ENCODE data around the gene SSC5D. TPM values are rescaled to one million over a fixed set of nuclear protein-coding genes. Genes with fewer than 3 reads are reported as not detected.
A peak's percentile ranks its signal among the peaks of the same experiment; 100 is the strongest.
"Not testable (repeated sequence)": the region's sequence is repeated elsewhere in the genome, so short reads cannot be mapped to it uniquely, and the experiment has no call there.

SSC5D gene
- total and polyA plus RNA-seq, 4 donors, result 2.3 to 6.0 (median 4.1) TPM

- H3K36me3 ChIP-seq (ENCODE audit: control insufficient read depth, insufficient read depth, low read length), result peaks cover 3% of the 10 kb centered on the region
- peak in 2 of 6 donors; percentile 15 to 66 for DNase-seq (ENCODE audit: low read depth in 4 of 6, low spot score in 6 of 6)
- WGBS (ENCODE audit: insufficient coverage), result 43% methylated on average over 32 of the region's 35 CpGs
- H3K4me3 ChIP-seq (ENCODE audit: low read depth, low read length), result no peak overlapping the region
- H3K4me1 ChIP-seq (ENCODE audit: control insufficient read depth, insufficient read depth, low read length), result peaks cover 12% of the 10 kb centered on the region
- no peak overlapping the region for H3K27ac ChIP-seq (ENCODE audit: low read depth, low read length)
- no peaks in the 10 kb centered on the region for H3K27me3 ChIP-seq (ENCODE audit: control insufficient read depth, insufficient read depth, low read length)
- H3K9me3 ChIP-seq (ENCODE audit: control insufficient read depth, insufficient read depth, low read length), result no peaks in the 10 kb centered on the region
Observed at GRCh38 chr19:55526216-55527196, 38.3 kb downstream of the SSC5D start.

- H3K4me1 ChIP-seq (ENCODE audit: control insufficient read depth, insufficient read depth, low read length), result peaks cover 12% of the 10 kb centered on the region
- no peaks in the 10 kb centered on the region for H3K27me3 ChIP-seq (ENCODE audit: control insufficient read depth, insufficient read depth, low read length)
- H3K36me3 ChIP-seq (ENCODE audit: control insufficient read depth, insufficient read depth, low read length), result peaks cover 3% of the 10 kb centered on the region
- no peak for DNase-seq (ENCODE audit: low read depth in 4 of 6, low spot score in 6 of 6)
- 90% methylated on average over 21 of the region's 22 CpGs for WGBS (ENCODE audit: insufficient coverage)
- no peak overlapping the region for H3K4me3 ChIP-seq (ENCODE audit: low read depth, low read length)
- H3K9me3 ChIP-seq (ENCODE audit: control insufficient read depth, insufficient read depth, low read length), result no peaks in the 10 kb centered on the region
- no peak overlapping the region for H3K27ac ChIP-seq (ENCODE audit: low read depth, low read length)
Observed at GRCh38 chr19:55527197-55528029, 39.2 kb downstream of the SSC5D start.

DNA sequence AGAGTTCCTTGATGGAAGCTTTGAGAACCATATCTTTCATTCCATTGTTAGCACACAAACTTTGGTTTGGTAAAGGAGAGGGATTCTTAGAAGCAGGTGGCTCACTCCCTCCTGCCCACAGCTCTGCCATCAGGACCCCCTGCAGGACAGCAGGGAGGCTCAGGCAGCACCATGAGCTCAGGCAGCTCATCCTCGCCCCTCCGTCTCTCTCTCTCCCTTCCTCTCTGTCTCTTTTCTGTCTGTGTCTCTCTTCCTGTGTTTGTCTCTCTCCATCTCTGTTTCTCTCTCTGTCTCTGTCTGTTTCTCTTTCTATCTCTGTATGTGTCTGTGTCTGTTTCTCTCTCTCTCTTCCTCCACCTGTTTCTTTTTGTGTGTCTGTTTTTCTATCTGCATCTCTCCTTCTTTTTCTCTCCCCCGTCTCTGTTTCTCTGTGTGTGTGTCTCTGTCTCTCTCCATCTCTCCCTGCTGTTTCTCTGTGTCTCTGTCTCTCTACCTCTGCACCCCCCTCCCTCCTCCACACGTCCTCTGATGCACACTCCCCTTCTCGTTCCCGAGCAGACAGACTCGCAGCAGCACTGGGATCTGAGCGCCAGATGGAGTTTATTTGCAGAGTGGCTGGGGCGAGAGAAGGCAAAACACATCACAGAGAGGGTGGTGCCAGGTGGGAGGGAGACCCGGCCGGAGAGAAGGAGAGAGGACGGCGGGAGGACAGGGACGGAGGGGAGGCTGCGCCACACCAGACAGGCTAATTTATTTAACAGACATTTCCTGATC, 40.0 kb downstream of the SSC5D start:
- WGBS (ENCODE audit: insufficient coverage), result 50% methylated on average over 5 of the region's 15 CpGs

GRCh38 chr19:55529636-55530234, 41.5 kb downstream of the SSC5D start:
- no peak for DNase-seq (ENCODE audit: low read depth in 4 of 6, low spot score in 6 of 6)
- Histone ChIP-seq H3K27ac (ENCODE audit: low read depth, low read length) (no peak overlapping the region), H3K27me3 (ENCODE audit: control insufficient read depth, insufficient read depth, low read length) (no peaks in the 10 kb centered on the region), H3K4me1 (ENCODE audit: control insufficient read depth, insufficient read depth, low read length) (peaks cover 12% of the 10 kb centered on the region), H3K4me3 (ENCODE audit: low read depth, low read length) (no peak overlapping the region), H3K9me3 (ENCODE audit: control insufficient read depth, insufficient read depth, low read length) (no peaks in the 10 kb centered on the region), H3K36me3 (ENCODE audit: control insufficient read depth, insufficient read depth, low read length) (peaks cover 3% of the 10 kb centered on the region)
- WGBS (ENCODE audit: insufficient coverage), result 88% methylated on average over 56 of the region's 56 CpGs

More for the DNA sequence above, 40.0 kb downstream of the SSC5D start:
- Histone ChIP-seq H3K4me1 (ENCODE audit: control insufficient read depth, insufficient read depth, low read length) (peaks cover 12% of the 10 kb centered on the region), H3K9me3 (ENCODE audit: control insufficient read depth, insufficient read depth, low read length) (no peaks in the 10 kb centered on the region), H3K27me3 (ENCODE audit: control insufficient read depth, insufficient read depth, low read length) (no peaks in the 10 kb centered on the region), H3K36me3 (ENCODE audit: control insufficient read depth, insufficient read depth, low read length) (peaks cover 3% of the 10 kb centered on the region), H3K4me3 (ENCODE audit: low read depth, low read length) (no peak overlapping the region), H3K27ac (ENCODE audit: low read depth, low read length) (no peak overlapping the region)
- DNase-seq (ENCODE audit: low read depth in 4 of 6, low spot score in 6 of 6), result peak in 2 of 6 donors; percentile 38 to 41

GRCh38 chr19:55530996-55531395, 42.8 kb downstream of the SSC5D start:
- peaks cover 3% of the 10 kb centered on the region for H3K36me3 ChIP-seq (ENCODE audit: control insufficient read depth, insufficient read depth, low read length)
- no peak overlapping the region for H3K4me3 ChIP-seq (ENCODE audit: low read depth, low read length)
- no peak overlapping the region for H3K27ac ChIP-seq (ENCODE audit: low read depth, low read length)
- H3K9me3 ChIP-seq (ENCODE audit: control insufficient read depth, insufficient read depth, low read length), result no peaks in the 10 kb centered on the region
- H3K4me1 ChIP-seq (ENCODE audit: control insufficient read depth, insufficient read depth, low read length), result peaks cover 12% of the 10 kb centered on the region
- no peaks in the 10 kb centered on the region for H3K27me3 ChIP-seq (ENCODE audit: control insufficient read depth, insufficient read depth, low read length)
- DNase-seq (ENCODE audit: low read depth in 4 of 6, low spot score in 6 of 6), result no peak
- 92% methylated on average over 25 of the region's 26 CpGs for WGBS (ENCODE audit: insufficient coverage)

DNA sequence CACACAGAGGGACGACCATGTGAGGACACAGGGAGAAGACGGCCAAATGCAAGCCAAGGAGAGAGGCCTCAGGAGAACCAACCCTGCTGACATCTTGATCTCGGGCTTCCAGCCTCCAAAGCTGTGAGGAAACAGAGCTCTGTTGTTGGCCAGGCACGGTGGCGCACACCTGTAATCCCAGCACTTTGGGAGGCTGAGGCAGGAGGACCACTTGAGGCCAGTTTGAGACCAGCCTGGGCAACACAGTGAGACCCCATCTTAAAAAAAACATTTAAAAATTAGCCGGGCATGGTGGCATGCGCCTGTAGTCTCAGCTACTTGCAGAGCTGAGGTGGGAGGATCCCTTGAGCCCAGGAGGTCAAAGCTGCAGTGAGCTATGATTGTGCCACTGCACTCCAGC, 46.0 kb downstream of the SSC5D start:
- H3K4me3 ChIP-seq (ENCODE audit: low read depth, low read length); H3K27me3 ChIP-seq (ENCODE audit: control insufficient read depth, insufficient read depth, low read length); H3K9me3 ChIP-seq (ENCODE audit: control insufficient read depth, insufficient read depth, low read length); H3K4me1 ChIP-seq (ENCODE audit: control insufficient read depth, insufficient read depth, low read length); H3K36me3 ChIP-seq (ENCODE audit: control insufficient read depth, insufficient read depth, low read length); DNase-seq (ENCODE audit: low read depth in 4 of 6, low spot score in 6 of 6); H3K27ac ChIP-seq (ENCODE audit: low read depth, low read length): not testable (repeated sequence)
- WGBS (ENCODE audit: insufficient coverage), result 89% methylated on average over 7 of the region's 7 CpGs

- Histone ChIP-seq H3K27me3 (ENCODE audit: control insufficient read depth, insufficient read depth, low read length) (no peaks in the 10 kb centered on the region), H3K9me3 (ENCODE audit: control insufficient read depth, insufficient read depth, low read length) (no peaks in the 10 kb centered on the region), H3K4me3 (ENCODE audit: low read depth, low read length) (no peak overlapping the region), H3K4me1 (ENCODE audit: control insufficient read depth, insufficient read depth, low read length) (no peaks in the 10 kb centered on the region), H3K36me3 (ENCODE audit: control insufficient read depth, insufficient read depth, low read length) (no peaks in the 10 kb centered on the region), H3K27ac (ENCODE audit: low read depth, low read length) (no peak overlapping the region)
- 81% methylated on average over 9 of the region's 12 CpGs for WGBS (ENCODE audit: insufficient coverage)
- no peak for DNase-seq (ENCODE audit: low read depth in 4 of 6, low spot score in 6 of 6)
Observed at GRCh38 chr19:55535173-55535964, 47.1 kb downstream of the SSC5D start.

GRCh38 chr19:55535965-55536350, 47.7 kb downstream of the SSC5D start:
- no peak for DNase-seq (ENCODE audit: low read depth in 4 of 6, low spot score in 6 of 6)
- H3K27ac ChIP-seq (ENCODE audit: low read depth, low read length), result no peak overlapping the region
- H3K27me3 ChIP-seq (ENCODE audit: control insufficient read depth, insufficient read depth, low read length), result no peaks in the 10 kb centered on the region
- H3K4me1 ChIP-seq (ENCODE audit: control insufficient read depth, insufficient read depth, low read length), result no peaks in the 10 kb centered on the region
- H3K36me3 ChIP-seq (ENCODE audit: control insufficient read depth, insufficient read depth, low read length), result no peaks in the 10 kb centered on the region
- no peak overlapping the region for H3K4me3 ChIP-seq (ENCODE audit: low read depth, low read length)
- no peaks in the 10 kb centered on the region for H3K9me3 ChIP-seq (ENCODE audit: control insufficient read depth, insufficient read depth, low read length)
- 82% methylated on average over 21 of the region's 22 CpGs for WGBS (ENCODE audit: insufficient coverage)

All from spinal cord (tissue), 10 donors.